GM08714 (cell line): ENCODE measurements around the gene OR51F2.
"Not testable (repeated sequence)": the region's sequence is repeated elsewhere in the genome, so short reads cannot be mapped to it uniquely, and the experiment has no call there.

Source experiments
- H3K4me3 ChIP-seq: fragments of 200-500 bp; sonication (Bioruptor generic); 2 replicates; pipeline ENCODE4 v1.5.1; 2014; ENCODE audit warnings: mild to moderate bottlenecking, low read length, inconsistent platforms
- ZNF274 ChIP-seq: IDR thresholded peaks from 2 replicates; pipeline ENCODE4 v1.6.1; 2012; ENCODE audit warnings: mild to moderate bottlenecking, low read depth, low read length

The OR51F2 gene

GRCh38 chr11:4821021-4821420 is at the start of gene OR51F2:
TSS of gene OR51F2 (plus strand) at chr11:4821321. CDS start at chr11:4821422, 101 bp downstream.
- H3K4me3 ChIP-seq, result no peak within 1 kb of the TSS
- TF ChIP-seq ZNF274, result no peak

GRCh38 chr11:4782454-4782853 is 38.7 kb upstream of the OR51F2 start:
- no peak overlapping the region for H3K4me3 ChIP-seq
- no peak for TF ChIP-seq ZNF274

DNA sequence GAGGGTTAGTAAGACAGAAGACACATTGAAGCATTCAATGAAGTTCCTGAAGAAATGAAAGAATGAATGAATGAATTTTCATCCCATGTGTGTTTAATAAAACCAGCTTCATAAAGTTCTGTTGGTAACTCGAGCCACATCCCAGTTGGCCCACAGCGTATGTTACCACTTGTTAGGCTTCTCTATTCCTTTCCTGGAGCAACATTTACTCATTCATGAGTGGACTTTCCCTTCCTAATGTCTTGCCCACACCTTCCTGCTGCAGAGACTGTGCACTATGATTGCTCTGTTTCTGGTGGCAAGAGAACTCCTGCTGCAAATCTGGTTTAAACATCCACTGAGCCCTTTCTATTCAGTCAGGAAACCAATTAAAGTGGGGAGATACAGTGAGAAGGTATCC is 23.9 kb upstream of the OR51F2 start:
- no peak overlapping the region for H3K4me3 ChIP-seq
- no peak for TF ChIP-seq ZNF274

- H3K4me3 ChIP-seq, result no peak overlapping the region
- TF ChIP-seq ZNF274, result no peak
Measured at GRCh38 chr11:4798427-4799183, 22.5 kb upstream of the OR51F2 start.

DNA sequence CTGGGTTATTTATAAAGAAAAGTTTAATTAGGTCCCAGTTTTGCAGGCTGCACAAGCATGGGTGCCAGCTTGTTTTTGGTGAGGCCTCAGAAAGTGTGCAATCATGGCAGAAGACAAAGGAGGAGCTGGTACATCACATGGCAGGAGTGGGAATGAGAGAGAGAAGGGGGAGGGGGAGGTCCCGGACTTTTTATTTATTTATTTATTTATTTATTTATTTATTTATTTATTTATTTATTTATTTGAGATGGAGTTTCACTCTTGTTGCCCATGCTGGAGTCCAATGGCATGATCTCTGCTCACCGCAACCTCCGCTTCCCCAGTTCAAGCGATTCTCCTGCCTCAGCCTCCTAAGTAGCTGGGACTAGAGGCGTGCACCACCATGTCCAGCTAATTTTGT is 19.8 kb upstream of the OR51F2 start:
- not testable (repeated sequence) for H3K4me3 ChIP-seq

DNA sequence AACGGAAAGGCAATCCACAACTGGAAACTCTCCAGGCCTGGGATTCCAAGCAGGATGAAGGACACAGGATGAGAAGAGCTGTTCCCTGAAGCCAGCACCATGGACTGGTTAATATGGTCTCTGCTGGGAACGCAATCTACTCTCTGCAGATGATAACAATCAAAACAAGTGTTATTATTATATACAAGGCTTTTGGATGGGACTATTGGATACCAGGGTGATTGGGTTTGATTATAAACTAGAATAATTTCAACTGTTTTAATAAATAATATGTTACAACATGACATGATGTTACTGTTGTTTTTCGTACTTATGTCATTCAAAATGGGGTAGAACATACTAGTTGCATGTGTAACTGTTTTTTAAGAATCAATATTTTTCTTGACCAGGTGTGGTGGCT is 16.8 kb upstream of the OR51F2 start, which contains the start of gene OR52R1:
TSS of gene OR52R1 (minus strand) at position 101 of the 400 bp plus-strand sequence. CDS start at position 101, 0 bp downstream.
- no peak for TF ChIP-seq ZNF274
- no peak within 1 kb of the TSS for H3K4me3 ChIP-seq

DNA sequence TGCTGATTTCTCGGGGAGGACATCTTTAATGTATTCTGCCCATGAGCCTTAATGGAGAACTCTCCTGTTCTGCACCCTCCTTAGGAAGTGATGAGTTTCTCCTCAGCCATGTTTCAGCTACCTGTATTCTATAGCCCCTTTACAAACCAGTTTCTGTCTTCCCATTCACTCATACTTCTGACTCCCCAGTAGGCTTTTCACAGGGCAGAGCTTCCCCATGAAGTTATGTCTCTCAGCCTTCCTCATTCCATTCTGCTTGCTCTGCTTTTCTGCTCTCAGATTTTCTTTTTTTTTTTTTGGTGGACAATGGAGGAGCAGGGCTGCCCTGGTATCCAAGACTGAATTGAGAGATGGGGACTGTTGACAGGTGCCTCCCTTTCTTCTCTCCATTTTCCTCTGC is 12.6 kb upstream of the OR51F2 start:
- no peak overlapping the region for H3K4me3 ChIP-seq
- TF ChIP-seq ZNF274, result no peak

GRCh38 chr11:4809246-4809645 is 11.9 kb upstream of the OR51F2 start:
- no peak overlapping the region for H3K4me3 ChIP-seq

GRCh38 chr11:4825132-4825531 is 4.0 kb downstream of the OR51F2 start:
- TF ChIP-seq ZNF274, result no peak
- no peak overlapping the region for H3K4me3 ChIP-seq

More at GRCh38 chr11:4809246-4809645, 11.9 kb upstream of the OR51F2 start:
- TF ChIP-seq ZNF274, result no peak

- TF ChIP-seq ZNF274, result no peak
- H3K4me3 ChIP-seq, result no peak overlapping the region
Measured at GRCh38 chr11:4826425-4826824, 5.3 kb downstream of the OR51F2 start.

GRCh38 chr11:4830346-4830745 is 9.2 kb downstream of the OR51F2 start:
- H3K4me3 ChIP-seq, result no peak overlapping the region
- no peak for TF ChIP-seq ZNF274

- no peak for TF ChIP-seq ZNF274
- H3K4me3 ChIP-seq, result no peak overlapping the region
Measured at GRCh38 chr11:4830909-4831308, 9.8 kb downstream of the OR51F2 start.

GRCh38 chr11:4839851-4840549 is 18.9 kb downstream of the OR51F2 start:
- H3K4me3 ChIP-seq, result no peak overlapping the region
- no peak for TF ChIP-seq ZNF274

GRCh38 chr11:4848908-4849532 is 27.9 kb downstream of the OR51F2 start, which contains the start of gene OR51S1:
TSS of gene OR51S1 (minus strand) at chr11:4849208. CDS start at chr11:4849208, 0 bp downstream.
- H3K4me3 ChIP-seq, result no peak within 1 kb of the TSS
- no peak for TF ChIP-seq ZNF274

- H3K4me3 ChIP-seq, result no peak overlapping the region
- TF ChIP-seq ZNF274, result no peak
Measured at GRCh38 chr11:4851033-4851432, 29.9 kb downstream of the OR51F2 start.

DNA sequence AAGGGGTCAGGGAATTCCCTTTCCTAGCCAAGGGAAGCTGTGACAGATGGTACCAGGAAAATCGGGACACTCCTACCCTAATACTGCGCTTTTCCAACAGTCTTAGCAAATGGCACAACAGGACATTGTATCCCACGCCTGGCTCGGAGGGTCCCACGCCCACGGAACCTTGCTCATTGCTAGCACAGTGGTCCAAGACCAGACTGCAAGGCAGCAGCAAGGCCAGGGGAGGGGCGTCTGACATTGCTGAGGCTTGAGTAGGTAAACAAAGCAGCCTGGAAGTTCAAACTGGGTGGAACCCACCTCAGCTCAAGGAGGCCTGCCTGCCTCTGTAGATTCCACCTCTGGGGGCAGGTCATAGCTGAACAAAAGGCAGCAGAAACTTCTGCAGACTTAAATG is 33.2 kb downstream of the OR51F2 start:
- not testable (repeated sequence) for H3K4me3 ChIP-seq
